ENCODE data around the gene AGAP1.

The AGAP1 gene

DNA sequence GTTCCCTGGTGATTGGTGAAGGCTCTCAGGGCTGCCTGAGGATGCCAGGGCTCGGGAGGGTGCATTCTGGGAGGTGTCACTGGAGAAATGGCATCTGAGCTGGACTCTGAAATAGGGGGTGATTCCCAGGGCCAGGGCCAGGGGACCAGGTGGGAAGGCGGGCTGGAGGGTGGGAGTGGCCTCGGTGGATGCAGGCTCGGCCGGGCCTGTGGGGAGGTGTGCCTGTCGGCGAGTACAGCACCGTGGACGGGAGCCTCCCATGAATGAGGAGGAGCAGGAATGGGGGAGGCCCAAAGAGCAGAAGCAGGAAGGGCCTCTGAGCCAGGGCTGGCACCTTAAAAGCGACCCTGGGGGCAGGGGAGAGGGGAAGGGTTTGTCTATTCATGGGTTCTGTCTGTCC, 557.5 kb downstream of the AGAP1 start:
- Histone ChIP-seq H3K4me3 (ENCODE audit: low read length in 2 of 2) (no peak overlapping the region), H3K36me3 (ENCODE audit: control insufficient read depth in 2 of 2, insufficient read depth in 2 of 2, low read length in 2 of 2) (peaks cover 10 to 19% of the 10 kb centered on the region in 2 donors), H3K27me3 (ENCODE audit: control insufficient read depth in 2 of 2, insufficient read depth in 2 of 2, low read length in 2 of 2) (no peaks in the 10 kb centered on the region), H3K9ac (ENCODE audit: low read depth in 1 of 2, low read length in 2 of 2) (no peak overlapping the region), H3K9me3 (ENCODE audit: control insufficient read depth in 2 of 2, low read length in 2 of 2) (no peaks in the 10 kb centered on the region), H3K4me1 (ENCODE audit: control insufficient read depth in 2 of 2, insufficient read depth in 2 of 2, low read length in 2 of 2) (peaks cover 3 to 5% of the 10 kb centered on the region in 2 donors), H3K27ac (ENCODE audit: low read depth in 2 of 2, low read length in 2 of 2) (no peak overlapping the region)

- Histone ChIP-seq H3K27ac (ENCODE audit: low read depth in 2 of 2, low read length in 2 of 2) (no peak overlapping the region), H3K4me3 (ENCODE audit: low read length in 2 of 2) (no peak overlapping the region), H3K9ac (ENCODE audit: low read depth in 1 of 2, low read length in 2 of 2) (no peak overlapping the region), H3K9me3 (ENCODE audit: control insufficient read depth in 2 of 2, low read length in 2 of 2) (no peaks in the 10 kb centered on the region), H3K36me3 (ENCODE audit: control insufficient read depth in 2 of 2, insufficient read depth in 2 of 2, low read length in 2 of 2) (peaks cover 10 to 22% of the 10 kb centered on the region in 2 donors), H3K27me3 (ENCODE audit: control insufficient read depth in 2 of 2, insufficient read depth in 2 of 2, low read length in 2 of 2) (no peaks in the 10 kb centered on the region), H3K4me1 (ENCODE audit: control insufficient read depth in 2 of 2, insufficient read depth in 2 of 2, low read length in 2 of 2) (peaks cover 3 to 5% of the 10 kb centered on the region in 2 donors)
Observed at GRCh38 chr2:236051806-236052205, 558.0 kb downstream of the AGAP1 start.

- H3K27me3 ChIP-seq (ENCODE audit: control insufficient read depth in 2 of 2, insufficient read depth in 2 of 2, low read length in 2 of 2): no peaks in the 10 kb centered on the region
- H3K4me3 ChIP-seq (ENCODE audit: low read length in 2 of 2): no peak overlapping the region
- H3K27ac ChIP-seq (ENCODE audit: low read depth in 2 of 2, low read length in 2 of 2): no peak overlapping the region
- no peaks in the 10 kb centered on the region for H3K9me3 ChIP-seq (ENCODE audit: control insufficient read depth in 2 of 2, low read length in 2 of 2)
- H3K9ac ChIP-seq (ENCODE audit: low read depth in 1 of 2, low read length in 2 of 2): no peak overlapping the region
- H3K36me3 ChIP-seq (ENCODE audit: control insufficient read depth in 2 of 2, insufficient read depth in 2 of 2, low read length in 2 of 2): peaks cover 10 to 23% of the 10 kb centered on the region in 2 donors
- peaks cover 3 to 5% of the 10 kb centered on the region in 2 donors for H3K4me1 ChIP-seq (ENCODE audit: control insufficient read depth in 2 of 2, insufficient read depth in 2 of 2, low read length in 2 of 2)
Observed at GRCh38 chr2:236052206-236052605, 558.4 kb downstream of the AGAP1 start.

- Histone ChIP-seq H3K9ac (ENCODE audit: low read depth in 1 of 2, low read length in 2 of 2) (no peak overlapping the region), H3K27ac (ENCODE audit: low read depth in 2 of 2, low read length in 2 of 2) (no peak overlapping the region), H3K9me3 (ENCODE audit: control insufficient read depth in 2 of 2, low read length in 2 of 2) (peaks cover 0 to 3% of the 10 kb centered on the region in 2 donors), H3K4me3 (ENCODE audit: low read length in 2 of 2) (no peak overlapping the region), H3K36me3 (ENCODE audit: control insufficient read depth in 2 of 2, insufficient read depth in 2 of 2, low read length in 2 of 2) (peaks cover 14 to 26% of the 10 kb centered on the region in 2 donors), H3K27me3 (ENCODE audit: control insufficient read depth in 2 of 2, insufficient read depth in 2 of 2, low read length in 2 of 2) (no peaks in the 10 kb centered on the region), H3K4me1 (ENCODE audit: control insufficient read depth in 2 of 2, insufficient read depth in 2 of 2, low read length in 2 of 2) (peaks cover 2 to 3% of the 10 kb centered on the region in 2 donors)
Observed at GRCh38 chr2:236052926-236053821, 559.3 kb downstream of the AGAP1 start.

DNA sequence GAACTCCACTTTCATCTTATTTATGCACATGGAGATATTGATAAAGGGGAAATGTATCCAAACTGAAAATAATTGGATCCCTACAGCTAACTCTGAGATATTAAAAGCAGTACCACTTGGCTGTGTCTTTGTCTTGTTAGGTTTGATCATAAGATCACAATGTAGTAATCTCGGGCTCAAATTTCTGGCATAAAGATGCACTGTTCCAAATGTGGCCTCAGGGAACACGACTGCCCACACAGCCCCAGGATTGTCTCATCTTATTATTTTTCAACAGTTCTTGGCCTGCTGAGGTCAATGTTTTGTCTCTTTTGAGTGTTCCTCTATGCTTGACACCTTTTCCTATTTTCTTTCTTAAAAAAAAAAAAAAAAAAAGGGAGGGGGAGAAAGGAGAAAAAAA, 560.3 kb downstream of the AGAP1 start:
- no peaks in the 10 kb centered on the region for H3K27me3 ChIP-seq (ENCODE audit: control insufficient read depth in 2 of 2, insufficient read depth in 2 of 2, low read length in 2 of 2)
- H3K4me1 ChIP-seq (ENCODE audit: control insufficient read depth in 2 of 2, insufficient read depth in 2 of 2, low read length in 2 of 2): peaks cover 0 to 3% of the 10 kb centered on the region in 2 donors
- no peak overlapping the region for H3K9ac ChIP-seq (ENCODE audit: low read depth in 1 of 2, low read length in 2 of 2)
- peaks cover 0 to 3% of the 10 kb centered on the region in 2 donors for H3K9me3 ChIP-seq (ENCODE audit: control insufficient read depth in 2 of 2, low read length in 2 of 2)
- H3K36me3 ChIP-seq (ENCODE audit: control insufficient read depth in 2 of 2, insufficient read depth in 2 of 2, low read length in 2 of 2): peaks cover 13 to 25% of the 10 kb centered on the region in 2 donors
- H3K4me3 ChIP-seq (ENCODE audit: low read length in 2 of 2): no peak overlapping the region
- H3K27ac ChIP-seq (ENCODE audit: low read depth in 2 of 2, low read length in 2 of 2): no peak overlapping the region

- Histone ChIP-seq H3K4me3 (ENCODE audit: low read length in 2 of 2) (no peak overlapping the region), H3K27me3 (ENCODE audit: control insufficient read depth in 2 of 2, insufficient read depth in 2 of 2, low read length in 2 of 2) (no peaks in the 10 kb centered on the region), H3K27ac (ENCODE audit: low read depth in 2 of 2, low read length in 2 of 2) (no peak overlapping the region), H3K36me3 (ENCODE audit: control insufficient read depth in 2 of 2, insufficient read depth in 2 of 2, low read length in 2 of 2) (peaks cover 10 to 23% of the 10 kb centered on the region in 2 donors), H3K9me3 (ENCODE audit: control insufficient read depth in 2 of 2, low read length in 2 of 2) (peaks cover 0 to 3% of the 10 kb centered on the region in 2 donors), H3K9ac (ENCODE audit: low read depth in 1 of 2, low read length in 2 of 2) (no peak overlapping the region), H3K4me1 (ENCODE audit: control insufficient read depth in 2 of 2, insufficient read depth in 2 of 2, low read length in 2 of 2) (peaks cover 0 to 3% of the 10 kb centered on the region in 2 donors)
Observed at GRCh38 chr2:236054621-236055305, 560.9 kb downstream of the AGAP1 start.

GRCh38 chr2:236055471-236055870, 561.6 kb downstream of the AGAP1 start:
- H3K9ac ChIP-seq (ENCODE audit: low read depth in 1 of 2, low read length in 2 of 2): no peak overlapping the region

DNA sequence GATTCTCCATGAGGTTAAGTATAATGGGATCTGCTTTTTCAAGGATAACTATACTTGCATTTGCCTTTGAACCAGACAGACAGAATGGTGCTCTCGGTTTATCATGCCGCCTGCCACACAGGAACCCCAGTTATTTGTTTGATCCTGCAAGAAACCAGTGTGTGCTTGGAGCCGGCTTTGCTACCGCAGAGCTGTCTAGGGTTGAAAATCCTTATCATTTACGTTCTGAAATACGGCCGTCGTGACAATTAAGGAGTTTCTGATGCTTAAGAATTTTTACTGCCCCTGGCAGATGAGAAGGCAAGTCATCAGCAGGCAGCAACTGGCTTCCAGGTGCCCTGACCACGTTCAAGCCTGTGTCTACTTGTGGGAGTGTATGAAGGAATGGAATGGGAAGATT, 562.3 kb downstream of the AGAP1 start:
- Histone ChIP-seq H3K9ac (ENCODE audit: low read depth in 1 of 2, low read length in 2 of 2) (no peak overlapping the region), H3K27me3 (ENCODE audit: control insufficient read depth in 2 of 2, insufficient read depth in 2 of 2, low read length in 2 of 2) (no peaks in the 10 kb centered on the region), H3K4me1 (ENCODE audit: control insufficient read depth in 2 of 2, insufficient read depth in 2 of 2, low read length in 2 of 2) (peaks cover 0 to 3% of the 10 kb centered on the region in 2 donors), H3K4me3 (ENCODE audit: low read length in 2 of 2) (no peak overlapping the region), H3K27ac (ENCODE audit: low read depth in 2 of 2, low read length in 2 of 2) (no peak overlapping the region), H3K36me3 (ENCODE audit: control insufficient read depth in 2 of 2, insufficient read depth in 2 of 2, low read length in 2 of 2) (peaks cover 10 to 22% of the 10 kb centered on the region in 2 donors), H3K9me3 (ENCODE audit: control insufficient read depth in 2 of 2, low read length in 2 of 2) (peaks cover 0 to 3% of the 10 kb centered on the region in 2 donors)

More at GRCh38 chr2:236055471-236055870, 561.6 kb downstream of the AGAP1 start:
- Histone ChIP-seq H3K9me3 (ENCODE audit: control insufficient read depth in 2 of 2, low read length in 2 of 2) (peaks cover 0 to 3% of the 10 kb centered on the region in 2 donors), H3K27ac (ENCODE audit: low read depth in 2 of 2, low read length in 2 of 2) (no peak overlapping the region), H3K27me3 (ENCODE audit: control insufficient read depth in 2 of 2, insufficient read depth in 2 of 2, low read length in 2 of 2) (no peaks in the 10 kb centered on the region), H3K4me3 (ENCODE audit: low read length in 2 of 2) (no peak overlapping the region), H3K4me1 (ENCODE audit: control insufficient read depth in 2 of 2, insufficient read depth in 2 of 2, low read length in 2 of 2) (peaks cover 0 to 3% of the 10 kb centered on the region in 2 donors), H3K36me3 (ENCODE audit: control insufficient read depth in 2 of 2, insufficient read depth in 2 of 2, low read length in 2 of 2) (peaks cover 10 to 22% of the 10 kb centered on the region in 2 donors)

GRCh38 chr2:236057375-236057774, 563.5 kb downstream of the AGAP1 start:
- peaks cover 0 to 3% of the 10 kb centered on the region in 2 donors for H3K9me3 ChIP-seq (ENCODE audit: control insufficient read depth in 2 of 2, low read length in 2 of 2)

GRCh38 chr2:236061497-236061896, 567.7 kb downstream of the AGAP1 start:
- Histone ChIP-seq H3K9me3 (ENCODE audit: control insufficient read depth in 2 of 2, low read length in 2 of 2) (peaks cover 0 to 3% of the 10 kb centered on the region in 2 donors), H3K9ac (ENCODE audit: low read depth in 1 of 2, low read length in 2 of 2) (no peak overlapping the region), H3K4me1 (ENCODE audit: control insufficient read depth in 2 of 2, insufficient read depth in 2 of 2, low read length in 2 of 2) (no peaks in the 10 kb centered on the region), H3K36me3 (ENCODE audit: control insufficient read depth in 2 of 2, insufficient read depth in 2 of 2, low read length in 2 of 2) (peaks cover 10 to 22% of the 10 kb centered on the region in 2 donors), H3K27ac (ENCODE audit: low read depth in 2 of 2, low read length in 2 of 2) (no peak overlapping the region), H3K4me3 (ENCODE audit: low read length in 2 of 2) (no peak overlapping the region), H3K27me3 (ENCODE audit: control insufficient read depth in 2 of 2, insufficient read depth in 2 of 2, low read length in 2 of 2) (no peaks in the 10 kb centered on the region)

More at GRCh38 chr2:236057375-236057774, 563.5 kb downstream of the AGAP1 start:
- H3K27me3 ChIP-seq (ENCODE audit: control insufficient read depth in 2 of 2, insufficient read depth in 2 of 2, low read length in 2 of 2): no peaks in the 10 kb centered on the region
- H3K36me3 ChIP-seq (ENCODE audit: control insufficient read depth in 2 of 2, insufficient read depth in 2 of 2, low read length in 2 of 2): peaks cover 6 to 25% of the 10 kb centered on the region in 2 donors
- H3K4me1 ChIP-seq (ENCODE audit: control insufficient read depth in 2 of 2, insufficient read depth in 2 of 2, low read length in 2 of 2): peaks cover 0 to 3% of the 10 kb centered on the region in 2 donors
- no peak overlapping the region for H3K9ac ChIP-seq (ENCODE audit: low read depth in 1 of 2, low read length in 2 of 2)
- H3K4me3 ChIP-seq (ENCODE audit: low read length in 2 of 2): no peak overlapping the region
- no peak overlapping the region for H3K27ac ChIP-seq (ENCODE audit: low read depth in 2 of 2, low read length in 2 of 2)

All from mucosa of rectum (tissue), 2 donors.